Lung (tissue), 12 donors: ENCODE results near the gene VWF. TPM values are rescaled to one million over a fixed set of nuclear protein-coding genes. Genes with fewer than 3 reads are reported as not detected.

Experiments used
- ATAC-seq: fragments of 200-7000 bp; cut with Tn5 transposase; one replicate; pipeline ENCODE4 v1.9.1; 2020; ENCODE audit warnings: moderate number of reproducible peaks; ENCODE audit not compliant: insufficient read depth, low FRiP score
- DNase-seq, 3 donors: peaks; one replicate each; pipeline ENCODE4 v3.0.0-alpha.2; 2013 to 2017
- H3K27ac ChIP-seq, 2 donors: one replicate each; pipeline ENCODE4 v1.5.1; 2013; ENCODE audit warnings: mild to moderate bottlenecking in 2 of 2, moderate library complexity in 2 of 2, control low read depth in 1 of 2, inconsistent platforms in 1 of 2, low read depth in 1 of 2, low read length in 1 of 2
- H3K27me3 ChIP-seq, 3 donors: one replicate each; pipeline ENCODE4 v1.5.1; 2013; ENCODE audit warnings: low read length in 2 of 3; ENCODE audit not compliant: control insufficient read depth in 3 of 3, insufficient read depth in 3 of 3
- H3K36me3 ChIP-seq, 4 donors: one replicate each; pipeline ENCODE4 v1.5.1; 2013; ENCODE audit warnings: low read length in 4 of 4, mild to moderate bottlenecking in 1 of 4, moderate library complexity in 1 of 4; ENCODE audit not compliant: control insufficient read depth in 4 of 4, insufficient read depth in 4 of 4
- H3K4me1 ChIP-seq, 5 donors: one replicate each; pipeline ENCODE4 v1.5.1; 2013; ENCODE audit warnings: low read length in 5 of 5, mild to moderate bottlenecking in 2 of 5, moderate library complexity in 1 of 5; ENCODE audit not compliant: control insufficient read depth in 5 of 5, insufficient read depth in 5 of 5
- H3K4me3 ChIP-seq: one replicate; pipeline ENCODE4 v1.5.1; 2013; ENCODE audit warnings: mild to moderate bottlenecking, control low read depth, moderate library complexity
- H3K9ac ChIP-seq, 2 donors: one replicate each; pipeline ENCODE4 v1.5.1; 2013; ENCODE audit warnings: low read length in 2 of 2, control low read depth in 1 of 2; ENCODE audit not compliant: insufficient read depth in 1 of 2
- H3K9me3 ChIP-seq, 4 donors: one replicate each; pipeline ENCODE4 v1.5.1; 2013; ENCODE audit warnings: low read length in 3 of 4, mild to moderate bottlenecking in 1 of 4, moderate library complexity in 1 of 4; ENCODE audit not compliant: control insufficient read depth in 4 of 4, insufficient read depth in 3 of 4
- WGBS, 2 donors: extraction: QIAGEN DNeasy Blood & Tissue Kit; methylation state at CpG; one replicate each; pipeline ENCODE4 v1.1.7; 2013; 5-methylcytosine and 5-hydroxymethylcytosine counted together
- polyA plus RNA-seq, 2 donors: library from polyadenylated mRNA; stranded (reverse); fragments of 200-250 nt; gene quantifications; one replicate each; pipeline ENCODE4 v1.2.1, GENCODE V29; 2013
- total RNA-seq, 2 donors: library from RNA; depleted of rRNA in 1 of 2; stranded (reverse); fragments of >200 nt in 1 of 2; gene quantifications; one replicate each; pipeline ENCODE4 v1.2.1, GENCODE V29; 2014 to 2021
- TF ChIP-seq, protein P1 (sequence below): IDR thresholded peaks from 2 replicates; pipeline ENCODE4 v1.5.1; 2012; ENCODE audit warnings: mild to moderate bottlenecking; ENCODE audit errors: control extremely low read depth, extremely low read depth
- donor health status: control.
- donor health status: control.
- donor health status: Bipolar disorder and iron deficiency.
- donor health status: healthy.
- donor health status: DM: yes; HTN: yes; CAD: no.

The VWF gene
- total and polyA plus RNA-seq, 4 donors, result 65.6 to 285 (median 249) TPM

DNA sequence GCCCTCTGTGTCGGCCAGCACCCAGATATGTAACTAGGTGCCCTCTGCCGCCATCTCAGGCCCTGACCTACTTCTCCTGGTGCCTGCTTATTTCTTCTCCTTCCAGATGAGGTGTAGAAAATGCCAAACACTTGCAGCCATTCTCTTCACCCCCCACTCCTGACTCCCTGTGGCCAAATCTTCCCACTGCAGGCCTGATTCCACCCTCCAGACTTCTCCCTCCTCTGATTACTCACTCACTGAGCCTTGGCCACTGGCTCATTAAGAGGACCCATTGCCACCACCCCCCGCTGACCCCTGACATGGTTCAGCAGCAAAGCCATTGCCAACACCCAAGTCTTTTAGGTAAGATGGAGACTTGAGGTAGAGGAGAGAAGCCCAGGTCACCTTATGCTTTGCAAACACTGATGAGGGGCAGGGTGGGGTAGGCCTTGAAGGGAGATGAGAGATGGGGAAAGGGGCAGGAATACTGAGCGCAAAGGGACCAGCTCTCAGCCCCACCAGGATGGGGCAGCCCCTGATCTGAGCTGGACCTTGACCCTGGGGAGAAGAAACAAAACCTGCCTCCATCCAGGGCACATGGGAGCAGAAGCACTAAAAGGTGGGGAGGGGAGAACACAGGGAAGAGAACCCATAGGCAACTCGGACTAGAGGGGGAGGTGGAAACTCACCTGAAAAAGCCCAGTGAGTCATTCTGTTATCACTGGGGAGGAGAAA is 154.3 kb downstream of the VWF start:
- WGBS, 2 donors, result 89 to 93% methylated on average over 5 of the region's 5 CpGs
- Histone ChIP-seq H3K4me3 (no peak overlapping the region), H3K9ac (no peak overlapping the region), H3K4me1 (peaks cover 0 to 2% (median 0%) of the 10 kb centered on the region in 5 donors), H3K27ac (no peak overlapping the region), H3K27me3 (no peaks in the 10 kb centered on the region), H3K9me3 (no peaks in the 10 kb centered on the region), H3K36me3 (peaks cover 0 to 13% (median 0%) of the 10 kb centered on the region in 4 donors)
- TF ChIP-seq, protein P1, sequence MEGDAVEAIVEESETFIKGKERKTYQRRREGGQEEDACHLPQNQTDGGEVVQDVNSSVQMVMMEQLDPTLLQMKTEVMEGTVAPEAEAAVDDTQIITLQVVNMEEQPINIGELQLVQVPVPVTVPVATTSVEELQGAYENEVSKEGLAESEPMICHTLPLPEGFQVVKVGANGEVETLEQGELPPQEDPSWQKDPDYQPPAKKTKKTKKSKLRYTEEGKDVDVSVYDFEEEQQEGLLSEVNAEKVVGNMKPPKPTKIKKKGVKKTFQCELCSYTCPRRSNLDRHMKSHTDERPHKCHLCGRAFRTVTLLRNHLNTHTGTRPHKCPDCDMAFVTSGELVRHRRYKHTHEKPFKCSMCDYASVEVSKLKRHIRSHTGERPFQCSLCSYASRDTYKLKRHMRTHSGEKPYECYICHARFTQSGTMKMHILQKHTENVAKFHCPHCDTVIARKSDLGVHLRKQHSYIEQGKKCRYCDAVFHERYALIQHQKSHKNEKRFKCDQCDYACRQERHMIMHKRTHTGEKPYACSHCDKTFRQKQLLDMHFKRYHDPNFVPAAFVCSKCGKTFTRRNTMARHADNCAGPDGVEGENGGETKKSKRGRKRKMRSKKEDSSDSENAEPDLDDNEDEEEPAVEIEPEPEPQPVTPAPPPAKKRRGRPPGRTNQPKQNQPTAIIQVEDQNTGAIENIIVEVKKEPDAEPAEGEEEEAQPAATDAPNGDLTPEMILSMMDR, result no peak
- DNase-seq (no peak), ATAC-seq (no peak)

DNA sequence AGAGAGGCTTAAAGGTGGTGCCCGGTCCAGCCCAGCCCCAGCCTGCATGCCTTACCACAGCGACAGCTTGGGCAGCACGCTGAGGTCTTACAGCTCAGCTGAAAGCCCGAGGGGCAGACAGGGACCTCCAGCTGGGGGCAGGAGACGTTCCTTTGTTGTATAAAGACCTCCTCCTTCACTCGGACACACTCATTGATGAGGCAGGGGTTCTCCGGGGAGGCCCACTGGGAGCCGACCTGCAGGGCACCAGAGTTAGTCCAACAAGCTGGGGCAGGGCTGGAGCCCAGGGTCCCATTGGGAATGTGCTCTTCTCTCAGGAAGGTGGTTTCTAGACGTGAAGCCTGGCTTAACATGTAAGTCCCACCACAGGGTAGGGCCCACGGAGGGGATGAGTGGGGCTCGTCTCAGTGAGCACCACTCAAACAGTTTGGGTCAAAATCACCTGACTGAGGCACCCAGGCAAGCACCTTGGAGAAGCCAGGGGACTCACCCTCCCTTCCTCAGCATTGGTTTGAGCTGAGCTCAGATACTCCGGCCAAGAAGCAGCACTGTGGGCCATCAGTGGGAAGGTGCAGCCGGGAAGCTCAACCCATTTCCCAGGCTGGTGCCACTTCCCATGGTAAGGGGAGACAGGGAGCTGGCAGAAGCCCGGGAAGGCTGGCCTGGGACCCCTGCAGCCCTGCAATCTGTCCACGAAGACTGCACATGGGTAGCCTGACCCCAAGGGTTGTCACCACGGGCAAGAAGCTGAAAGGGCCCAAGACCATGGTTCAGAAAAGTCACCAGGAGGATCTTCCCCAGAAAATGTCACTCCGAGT is 155.1 kb downstream of the VWF start:
- TF ChIP-seq, protein P1, result no peak
- Histone ChIP-seq H3K27me3 (no peaks in the 10 kb centered on the region), H3K4me1 (peaks cover 0 to 2% (median 0%) of the 10 kb centered on the region in 5 donors), H3K36me3 (peaks cover 0 to 13% (median 0%) of the 10 kb centered on the region in 4 donors), H3K4me3 (no peak overlapping the region), H3K9ac (no peak overlapping the region), H3K27ac (no peak overlapping the region), H3K9me3 (no peaks in the 10 kb centered on the region)
- ATAC-seq (no peak), DNase-seq (no peak)
- WGBS, 2 donors, result 84 to 89% methylated on average over 17 of the region's 17 CpGs

DNA sequence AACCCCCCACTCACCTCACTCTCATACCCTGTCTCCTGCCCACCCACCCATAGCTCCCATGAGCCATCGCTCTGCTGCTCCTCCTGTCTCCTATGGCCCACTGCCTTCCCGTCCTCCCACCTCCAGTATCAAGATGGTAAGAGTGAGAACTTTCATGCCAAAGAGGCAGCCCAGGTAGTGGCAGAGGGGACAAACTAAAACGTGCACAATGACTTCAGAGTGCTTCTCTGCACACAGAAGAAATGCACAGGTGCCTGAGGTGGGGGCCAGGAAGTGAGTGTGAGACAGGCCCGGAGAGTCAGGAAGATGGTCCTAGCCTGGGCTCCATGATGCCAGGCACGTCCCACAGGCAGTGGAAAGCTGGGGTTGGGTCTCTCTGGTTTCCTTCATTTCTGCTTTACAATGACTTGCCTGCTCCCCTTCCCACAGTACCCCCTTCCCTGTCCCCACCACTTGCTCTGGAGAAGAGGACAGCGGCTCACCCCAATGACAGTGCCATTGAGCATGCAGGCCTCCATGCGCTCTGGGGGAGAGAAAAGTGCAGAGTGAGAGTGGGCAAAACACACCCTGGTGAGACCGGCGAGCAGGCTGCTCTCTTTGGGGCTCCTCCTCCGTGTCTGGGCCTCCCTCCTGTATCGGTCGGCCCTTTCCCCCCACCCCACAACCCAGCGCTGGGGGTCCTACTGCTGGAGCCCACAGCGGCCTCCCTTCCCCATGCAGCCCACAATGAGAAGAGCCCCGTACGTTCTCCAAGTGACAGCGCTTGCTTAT is 156.6 kb downstream of the VWF start:
- Histone ChIP-seq H3K27me3 (peaks cover 0 to 3% (median 0%) of the 10 kb centered on the region in 3 donors), H3K9me3 (no peaks in the 10 kb centered on the region), H3K27ac (no peak overlapping the region), H3K4me3 (no peak overlapping the region), H3K9ac (no peak overlapping the region), H3K4me1 (no peaks in the 10 kb centered on the region), H3K36me3 (peaks cover 0 to 11% (median 0%) of the 10 kb centered on the region in 4 donors)
- DNase-seq, result no peak
- no peak for ATAC-seq
- WGBS, 2 donors, result 87 to 94% methylated on average over 17 of the region's 17 CpGs
- TF ChIP-seq, protein P1, result no peak
